Measurements from ENCODE around the gene CTNNA3.

CTNNA3 gene

GRCh38 chr10:66537186-66537585 is 1158.8 kb downstream of the CTNNA3 start (continued):
- TF ChIP-seq ZBTB11 (tag by site-specific recombination; conservative IDR thresholded peaks at IDR 0.05; ENCODE audit: low read depth) (no peak), ZBTB21 (tag by site-specific recombination; IDR thresholded peaks at IDR 0.05) (no peak), ZNF266 (tag by site-specific recombination; IDR thresholded peaks at IDR 0.05; ENCODE audit: low read depth) (no peak), GLI2 (tag by site-specific recombination; IDR thresholded peaks at IDR 0.05; ENCODE audit: borderline replicate concordance, low read depth) (no peak), SP3 (tag by site-specific recombination; IDR thresholded peaks at IDR 0.05) (no peak), ZBTB20 (tag by site-specific recombination; IDR thresholded peaks at IDR 0.05) (no peak), ZNF580 (tag by site-specific recombination; IDR thresholded peaks at IDR 0.05) (no peak)
- TF ChIP-seq, protein P1, sequence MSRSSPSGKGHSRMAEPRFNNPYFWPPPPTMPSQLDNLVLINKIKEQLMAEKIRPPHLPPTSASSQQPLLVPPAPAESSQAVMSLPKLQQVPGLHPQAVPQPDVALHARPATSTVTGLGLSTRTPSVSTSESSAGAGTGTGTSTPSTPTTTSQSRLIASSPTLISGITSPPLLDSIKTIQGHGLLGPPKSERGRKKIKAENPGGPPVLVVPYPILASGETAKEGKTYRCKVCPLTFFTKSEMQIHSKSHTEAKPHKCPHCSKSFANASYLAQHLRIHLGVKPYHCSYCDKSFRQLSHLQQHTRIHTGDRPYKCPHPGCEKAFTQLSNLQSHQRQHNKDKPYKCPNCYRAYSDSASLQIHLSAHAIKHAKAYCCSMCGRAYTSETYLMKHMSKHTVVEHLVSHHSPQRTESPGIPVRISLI (tag by site-specific recombination; IDR thresholded peaks at IDR 0.05) = no peak

GRCh38 chr10:66535439-66535838 is 1160.6 kb downstream of the CTNNA3 start:
- Histone ChIP-seq H3K36me3 (ENCODE audit: control insufficient read depth in 2 of 2, insufficient read depth in 1 of 2, low read length in 2 of 2) (no peaks in the 10 kb centered on the region), H3K27ac (ENCODE audit: extremely low read depth, low read depth, low read length) (no peak overlapping the region), H3K4me3 (ENCODE audit: low read depth, low read length) (no peak overlapping the region), H3K4me1 (ENCODE audit: control insufficient read depth, insufficient read depth, low read length) (no peaks in the 10 kb centered on the region), H3K9me3 (ENCODE audit: control insufficient read depth, insufficient read depth, low read depth, low read length) (no peaks in the 10 kb centered on the region)
- TF ChIP-seq IKZF3 (tag by site-specific recombination; IDR thresholded peaks at IDR 0.05) = no peak
- no peak for TF ChIP-seq ZNF302 (tag by site-specific recombination; IDR thresholded peaks at IDR 0.05; ENCODE audit: low read depth)
- TF ChIP-seq ZFP41 (tag by site-specific recombination; IDR thresholded peaks at IDR 0.05; ENCODE audit: borderline replicate concordance) = no peak
- no peak for TF ChIP-seq ZNF548 (tag by site-specific recombination; IDR thresholded peaks at IDR 0.05)
- TF ChIP-seq HOXD13 (CRISPR knock-in tag; IDR thresholded peaks at IDR 0.05; ENCODE audit: borderline replicate concordance) = no peak
- no peak for TF ChIP-seq ZIC2 (tag by site-specific recombination; IDR thresholded peaks at IDR 0.05)
- no peak for TF ChIP-seq ZNF645 (tag by site-specific recombination; IDR thresholded peaks at IDR 0.05)
- no peak for TF ChIP-seq SCRT1 (tag by site-specific recombination; IDR thresholded peaks at IDR 0.05; ENCODE audit: borderline replicate concordance)
- no peak for TF ChIP-seq ZNF585B (tag by site-specific recombination; IDR thresholded peaks at IDR 0.05)
- TF ChIP-seq ZNF121 (tag by site-specific recombination; IDR thresholded peaks at IDR 0.05) = no peak
- TF ChIP-seq ZNF24 (tag by site-specific recombination; IDR thresholded peaks at IDR 0.05) = no peak
- no peak for TF ChIP-seq ZNF560 (tag by site-specific recombination; IDR thresholded peaks at IDR 0.05; ENCODE audit: borderline replicate concordance)
- TF ChIP-seq, protein P2, sequence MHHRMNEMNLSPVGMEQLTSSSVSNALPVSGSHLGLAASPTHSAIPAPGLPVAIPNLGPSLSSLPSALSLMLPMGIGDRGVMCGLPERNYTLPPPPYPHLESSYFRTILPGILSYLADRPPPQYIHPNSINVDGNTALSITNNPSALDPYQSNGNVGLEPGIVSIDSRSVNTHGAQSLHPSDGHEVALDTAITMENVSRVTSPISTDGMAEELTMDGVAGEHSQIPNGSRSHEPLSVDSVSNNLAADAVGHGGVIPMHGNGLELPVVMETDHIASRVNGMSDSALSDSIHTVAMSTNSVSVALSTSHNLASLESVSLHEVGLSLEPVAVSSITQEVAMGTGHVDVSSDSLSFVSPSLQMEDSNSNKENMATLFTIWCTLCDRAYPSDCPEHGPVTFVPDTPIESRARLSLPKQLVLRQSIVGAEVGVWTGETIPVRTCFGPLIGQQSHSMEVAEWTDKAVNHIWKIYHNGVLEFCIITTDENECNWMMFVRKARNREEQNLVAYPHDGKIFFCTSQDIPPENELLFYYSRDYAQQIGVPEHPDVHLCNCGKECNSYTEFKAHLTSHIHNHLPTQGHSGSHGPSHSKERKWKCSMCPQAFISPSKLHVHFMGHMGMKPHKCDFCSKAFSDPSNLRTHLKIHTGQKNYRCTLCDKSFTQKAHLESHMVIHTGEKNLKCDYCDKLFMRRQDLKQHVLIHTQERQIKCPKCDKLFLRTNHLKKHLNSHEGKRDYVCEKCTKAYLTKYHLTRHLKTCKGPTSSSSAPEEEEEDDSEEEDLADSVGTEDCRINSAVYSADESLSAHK (tag by site-specific recombination; IDR thresholded peaks at IDR 0.05) = no peak
- TF ChIP-seq ZNF623 (tag by site-specific recombination; IDR thresholded peaks at IDR 0.05) = no peak
- no peak for TF ChIP-seq ZNF112 (tag by site-specific recombination; IDR thresholded peaks at IDR 0.05)
- TF ChIP-seq SCRT2 (tag by site-specific recombination; IDR thresholded peaks at IDR 0.05) = no peak
- TF ChIP-seq, protein P1 (tag by site-specific recombination; IDR thresholded peaks at IDR 0.05) = no peak
- no peak for TF ChIP-seq ZNF433 (tag by site-specific recombination; IDR thresholded peaks at IDR 0.05; ENCODE audit: low read depth)
- TF ChIP-seq MZF1 (tag by site-specific recombination; IDR thresholded peaks at IDR 0.05; ENCODE audit: borderline replicate concordance) = no peak
- no peak for TF ChIP-seq ZNF140 (tag by site-specific recombination; IDR thresholded peaks at IDR 0.05)
- POLR2A ChIA-PET = no interaction called here
- CTCF ChIA-PET = no interaction called here
